GM12873 (cell line): ENCODE results near the gene SIX4.

Experiments used
- TF ChIP-seq, protein P1 (sequence below): IDR thresholded peaks from 2 replicates; pipeline ENCODE4 v1.5.1; 2012; ENCODE audit warnings: low read depth, mild to moderate bottlenecking, moderate library complexity, low read length, control low read depth; ENCODE audit not compliant: insufficient read depth; ENCODE audit errors: missing control alignments

Gene SIX4

GRCh38 chr14:60691383-60692113 lies 32.6 kb downstream of the SIX4 start:
- TF ChIP-seq, protein P1, sequence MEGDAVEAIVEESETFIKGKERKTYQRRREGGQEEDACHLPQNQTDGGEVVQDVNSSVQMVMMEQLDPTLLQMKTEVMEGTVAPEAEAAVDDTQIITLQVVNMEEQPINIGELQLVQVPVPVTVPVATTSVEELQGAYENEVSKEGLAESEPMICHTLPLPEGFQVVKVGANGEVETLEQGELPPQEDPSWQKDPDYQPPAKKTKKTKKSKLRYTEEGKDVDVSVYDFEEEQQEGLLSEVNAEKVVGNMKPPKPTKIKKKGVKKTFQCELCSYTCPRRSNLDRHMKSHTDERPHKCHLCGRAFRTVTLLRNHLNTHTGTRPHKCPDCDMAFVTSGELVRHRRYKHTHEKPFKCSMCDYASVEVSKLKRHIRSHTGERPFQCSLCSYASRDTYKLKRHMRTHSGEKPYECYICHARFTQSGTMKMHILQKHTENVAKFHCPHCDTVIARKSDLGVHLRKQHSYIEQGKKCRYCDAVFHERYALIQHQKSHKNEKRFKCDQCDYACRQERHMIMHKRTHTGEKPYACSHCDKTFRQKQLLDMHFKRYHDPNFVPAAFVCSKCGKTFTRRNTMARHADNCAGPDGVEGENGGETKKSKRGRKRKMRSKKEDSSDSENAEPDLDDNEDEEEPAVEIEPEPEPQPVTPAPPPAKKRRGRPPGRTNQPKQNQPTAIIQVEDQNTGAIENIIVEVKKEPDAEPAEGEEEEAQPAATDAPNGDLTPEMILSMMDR, result no peak

- TF ChIP-seq, protein P1, result no peak
Measured at GRCh38 chr14:60686865-60687264, 37.3 kb downstream of the SIX4 start.

GRCh38 chr14:60684203-60684602 lies 39.9 kb downstream of the SIX4 start:
- TF ChIP-seq, protein P1, result no peak

DNA sequence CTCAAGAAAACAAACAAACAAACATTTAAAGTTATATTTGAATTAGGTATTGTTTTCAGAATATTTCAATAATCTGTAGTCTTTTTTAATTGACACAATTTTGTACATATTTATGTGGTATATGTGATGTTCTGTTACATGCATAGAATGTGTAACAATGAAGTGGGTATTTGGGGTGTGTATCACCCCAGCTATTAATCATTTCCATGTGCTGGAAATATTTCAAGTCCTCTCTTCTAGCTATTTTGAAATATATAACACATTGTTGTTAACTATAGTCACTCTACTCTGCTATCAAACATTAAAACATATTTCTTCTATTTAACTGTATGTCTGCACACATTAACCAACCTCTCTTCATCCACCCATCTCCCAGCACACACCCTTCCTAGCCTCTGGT lies 42.9 kb downstream of the SIX4 start:
- TF ChIP-seq, protein P1, result no peak

DNA sequence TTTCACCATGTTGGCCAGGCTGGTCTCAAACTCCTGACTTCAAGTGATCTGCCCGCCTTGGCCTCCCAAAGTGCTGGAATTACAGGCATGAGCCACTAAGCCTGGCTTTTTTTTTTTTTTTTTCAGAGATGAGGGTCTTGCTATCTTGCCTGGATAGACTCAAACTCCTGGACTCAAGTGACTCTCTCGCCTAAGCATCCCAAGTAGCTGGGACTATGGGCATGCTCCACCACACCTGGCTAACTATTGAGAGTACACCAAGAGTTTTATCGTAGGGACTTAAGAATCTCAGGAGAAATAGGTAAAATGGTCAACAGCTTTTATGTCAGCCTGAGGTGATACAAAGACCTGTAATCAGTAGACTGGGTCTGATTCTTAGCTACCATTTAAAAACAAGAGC lies 43.6 kb downstream of the SIX4 start:
- TF ChIP-seq, protein P1, result no peak

DNA sequence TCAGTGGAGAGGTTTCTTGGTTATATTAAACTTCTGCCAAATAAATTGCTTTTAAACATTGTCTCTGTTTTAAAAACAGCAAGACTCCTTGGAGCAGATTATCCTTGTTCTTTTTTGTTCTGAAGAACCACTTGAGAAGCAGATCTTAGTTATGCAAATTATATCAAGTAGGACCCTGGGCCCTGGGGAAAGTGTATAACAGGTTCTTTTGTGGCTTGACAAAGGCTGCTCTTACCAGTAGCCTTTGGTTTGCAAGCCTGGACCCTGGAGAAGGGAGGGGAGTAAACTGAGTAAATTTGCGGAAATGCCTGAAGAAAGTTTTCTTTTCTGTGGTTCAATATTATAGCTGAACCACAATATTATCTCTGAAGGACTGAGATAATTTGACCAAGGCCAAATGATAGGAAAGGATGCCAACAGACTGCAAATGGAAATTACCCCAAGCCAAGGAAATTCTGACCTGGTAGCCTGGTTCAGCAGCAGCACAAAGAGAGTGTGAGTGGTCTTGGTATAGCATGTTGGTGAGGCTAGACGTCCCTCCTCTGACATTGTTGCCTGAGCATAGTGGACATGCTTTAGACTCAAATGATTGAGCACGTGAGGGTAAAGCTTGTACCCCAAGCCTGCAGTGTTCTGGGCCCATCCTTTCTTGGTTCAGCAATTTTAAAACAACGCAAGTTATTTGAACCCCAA lies 44.4 kb downstream of the SIX4 start:
- TF ChIP-seq, protein P1, result no peak

DNA sequence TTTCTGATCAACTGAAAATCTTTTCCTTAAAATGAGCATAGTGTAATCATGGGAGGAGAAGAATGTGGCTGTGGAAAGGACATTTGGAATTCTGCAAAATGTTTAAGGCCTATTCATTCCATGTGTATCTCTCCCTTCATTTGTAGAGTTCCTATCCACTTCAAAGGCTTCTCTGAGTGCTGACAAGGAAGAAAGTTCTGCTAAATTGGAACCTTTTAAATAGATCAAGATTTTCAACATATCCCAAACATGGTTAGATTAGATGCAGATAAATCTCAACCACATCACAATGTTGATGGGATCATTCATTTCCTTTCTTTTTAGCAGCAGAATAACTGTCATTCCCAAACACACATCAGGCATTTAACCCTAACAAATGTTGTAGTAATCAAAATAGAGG lies 46.5 kb downstream of the SIX4 start:
- TF ChIP-seq, protein P1, result no peak
